IMR-90 (cell line): Measurements from ENCODE around the gene BTNL2.

ENCODE experiments used
- BHLHE40 ChIP-seq: fragments of 150-350 bp; IDR thresholded peaks from 2 replicates; pipeline ENCODE4 v1.6.1; 2016; ENCODE audit warnings: mild to moderate bottlenecking, low read depth, low read length
- RAD21 ChIP-seq: IDR thresholded peaks from 2 replicates; pipeline ENCODE4 v1.6.1; 2012; ENCODE audit warnings: low read length, improper control_type of control experiment
- TF ChIP-seq, protein P1 (sequence below): conservative IDR thresholded peaks from 2 replicates; pipeline ENCODE4 v1.5.1; 2012; ENCODE audit warnings: mild to moderate bottlenecking, low read depth, low read length, improper control_type of control experiment
- TF ChIP-seq, protein P2 (sequence below): fragments of 150-350 bp; IDR thresholded peaks from 2 replicates; pipeline ENCODE4 v1.6.1; 2017; ENCODE audit warnings: mild to moderate bottlenecking, antibody characterized with exemption, low read length, low read depth

DNA sequence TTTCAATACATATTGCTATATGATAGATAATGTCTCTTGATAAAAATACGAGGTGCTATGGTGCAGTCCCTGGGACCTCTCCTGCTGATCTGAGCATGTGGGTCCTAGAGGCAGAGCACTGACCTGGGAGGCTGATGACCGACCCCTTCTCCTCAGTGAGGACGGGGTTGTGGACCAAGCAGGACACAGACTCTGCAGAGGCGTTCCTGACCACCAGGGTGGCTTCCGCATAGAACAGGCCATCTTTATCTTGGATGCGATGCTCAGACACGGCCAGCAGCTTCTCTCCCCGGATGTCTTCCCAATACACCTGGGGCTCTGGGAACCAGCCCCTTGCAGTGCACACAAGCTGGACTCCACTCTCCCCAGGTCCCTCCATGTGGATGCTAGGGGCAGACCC, 4.2 kb downstream of the BTNL2 start:
- TF ChIP-seq, protein P1, sequence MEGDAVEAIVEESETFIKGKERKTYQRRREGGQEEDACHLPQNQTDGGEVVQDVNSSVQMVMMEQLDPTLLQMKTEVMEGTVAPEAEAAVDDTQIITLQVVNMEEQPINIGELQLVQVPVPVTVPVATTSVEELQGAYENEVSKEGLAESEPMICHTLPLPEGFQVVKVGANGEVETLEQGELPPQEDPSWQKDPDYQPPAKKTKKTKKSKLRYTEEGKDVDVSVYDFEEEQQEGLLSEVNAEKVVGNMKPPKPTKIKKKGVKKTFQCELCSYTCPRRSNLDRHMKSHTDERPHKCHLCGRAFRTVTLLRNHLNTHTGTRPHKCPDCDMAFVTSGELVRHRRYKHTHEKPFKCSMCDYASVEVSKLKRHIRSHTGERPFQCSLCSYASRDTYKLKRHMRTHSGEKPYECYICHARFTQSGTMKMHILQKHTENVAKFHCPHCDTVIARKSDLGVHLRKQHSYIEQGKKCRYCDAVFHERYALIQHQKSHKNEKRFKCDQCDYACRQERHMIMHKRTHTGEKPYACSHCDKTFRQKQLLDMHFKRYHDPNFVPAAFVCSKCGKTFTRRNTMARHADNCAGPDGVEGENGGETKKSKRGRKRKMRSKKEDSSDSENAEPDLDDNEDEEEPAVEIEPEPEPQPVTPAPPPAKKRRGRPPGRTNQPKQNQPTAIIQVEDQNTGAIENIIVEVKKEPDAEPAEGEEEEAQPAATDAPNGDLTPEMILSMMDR, result no peak
- TF ChIP-seq BHLHE40 (no peak), RAD21 (no peak)
- TF ChIP-seq, protein P2, sequence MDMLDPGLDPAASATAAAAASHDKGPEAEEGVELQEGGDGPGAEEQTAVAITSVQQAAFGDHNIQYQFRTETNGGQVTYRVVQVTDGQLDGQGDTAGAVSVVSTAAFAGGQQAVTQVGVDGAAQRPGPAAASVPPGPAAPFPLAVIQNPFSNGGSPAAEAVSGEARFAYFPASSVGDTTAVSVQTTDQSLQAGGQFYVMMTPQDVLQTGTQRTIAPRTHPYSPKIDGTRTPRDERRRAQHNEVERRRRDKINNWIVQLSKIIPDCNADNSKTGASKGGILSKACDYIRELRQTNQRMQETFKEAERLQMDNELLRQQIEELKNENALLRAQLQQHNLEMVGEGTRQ, result no peak
